Fibroblast of upper back skin (primary cell): ENCODE measurements around the gene GPNMB.

ENCODE experiments used
- DNase-seq: peaks from one replicate; pipeline ENCODE4 v3.0.0-alpha.2; 2013

GPNMB gene

DNA sequence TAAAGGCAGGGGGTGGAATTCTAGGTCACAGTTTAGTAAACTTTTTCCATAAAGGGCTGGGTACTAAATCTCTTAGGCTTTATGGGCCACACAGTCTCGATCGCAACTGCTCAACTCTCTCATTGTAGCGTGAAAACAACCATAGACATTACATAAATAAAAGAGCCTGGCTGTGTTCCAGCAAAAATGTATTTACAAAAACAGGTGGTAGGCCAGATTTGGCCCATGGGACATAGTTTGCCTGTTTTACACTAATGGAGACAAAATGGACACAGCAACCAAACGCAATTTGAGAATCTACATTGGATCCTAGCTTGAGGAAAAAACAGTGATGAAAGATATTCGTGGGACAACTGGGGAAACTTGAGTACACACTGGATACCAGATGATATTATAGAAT is 29.3 kb downstream of the GPNMB start:
- no peak for DNase-seq

DNA sequence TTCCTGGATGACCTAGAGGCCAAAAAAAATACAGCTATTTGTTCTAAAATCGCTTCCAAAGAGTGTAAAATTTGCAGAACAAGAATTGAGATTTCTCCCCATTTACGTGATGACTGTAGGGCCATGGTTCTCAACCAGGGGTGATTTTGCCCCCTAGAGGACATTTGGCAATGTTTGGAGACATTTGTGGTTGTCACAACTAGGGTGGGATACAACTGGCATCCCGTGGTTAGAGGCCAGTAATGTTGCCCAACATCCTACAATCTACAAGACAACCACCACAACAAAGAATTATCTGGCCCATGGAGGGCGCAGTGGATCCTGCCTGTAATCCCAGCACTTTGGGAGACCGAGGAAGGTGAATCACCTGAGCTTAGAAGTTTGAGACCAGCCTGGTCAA is 29.8 kb downstream of the GPNMB start:
- DNase-seq = no peak

DNA sequence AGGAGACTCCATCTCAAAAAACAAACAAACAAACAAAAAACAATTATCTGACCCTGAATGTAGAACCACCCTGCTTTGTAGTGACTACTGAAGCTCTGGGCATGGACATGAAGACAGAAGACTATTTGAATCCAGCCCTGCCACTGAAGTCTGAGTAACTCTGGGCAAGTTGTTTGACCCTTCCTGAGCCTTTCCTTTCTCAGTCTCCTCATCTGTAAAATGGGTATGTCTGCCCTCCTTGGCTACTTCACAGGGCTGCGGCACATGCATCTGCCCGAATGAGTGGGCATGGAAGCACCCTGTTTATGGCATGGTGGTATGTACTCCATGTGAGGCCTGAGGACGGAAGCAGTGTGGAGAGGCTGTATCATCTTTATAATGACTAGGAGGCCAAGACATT is 30.4 kb downstream of the GPNMB start:
- no peak for DNase-seq

DNA sequence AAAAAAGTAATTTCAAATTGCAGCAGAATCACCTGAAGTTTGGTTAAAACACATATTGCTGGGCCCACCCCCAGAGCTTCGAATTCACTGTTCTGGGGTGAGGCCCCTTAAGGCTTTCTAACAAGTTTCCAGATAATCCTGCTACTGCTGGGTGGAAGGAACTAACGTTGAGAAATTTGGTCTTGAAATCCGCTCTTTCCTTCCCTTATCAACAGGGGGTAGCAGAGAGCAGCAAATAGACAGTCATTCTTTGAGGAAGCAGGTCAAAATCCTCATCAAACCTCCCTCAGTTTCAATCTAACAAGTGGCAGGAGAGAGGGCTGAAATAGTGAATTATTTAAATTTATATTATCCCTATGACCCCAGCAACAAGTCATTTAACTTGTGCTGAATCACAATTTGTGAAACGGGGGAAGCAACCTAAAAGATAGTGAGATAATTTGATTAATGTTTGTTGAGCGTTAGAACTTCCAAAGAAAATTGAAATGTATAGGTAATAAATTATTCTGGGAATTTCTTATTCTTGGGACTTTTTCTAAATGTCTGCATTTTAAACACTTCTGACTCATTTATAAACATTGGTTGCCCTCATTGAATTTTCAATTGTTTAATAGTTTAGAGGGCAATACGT is 30.9 kb downstream of the GPNMB start:
- DNase-seq = peak; percentile 70

DNA sequence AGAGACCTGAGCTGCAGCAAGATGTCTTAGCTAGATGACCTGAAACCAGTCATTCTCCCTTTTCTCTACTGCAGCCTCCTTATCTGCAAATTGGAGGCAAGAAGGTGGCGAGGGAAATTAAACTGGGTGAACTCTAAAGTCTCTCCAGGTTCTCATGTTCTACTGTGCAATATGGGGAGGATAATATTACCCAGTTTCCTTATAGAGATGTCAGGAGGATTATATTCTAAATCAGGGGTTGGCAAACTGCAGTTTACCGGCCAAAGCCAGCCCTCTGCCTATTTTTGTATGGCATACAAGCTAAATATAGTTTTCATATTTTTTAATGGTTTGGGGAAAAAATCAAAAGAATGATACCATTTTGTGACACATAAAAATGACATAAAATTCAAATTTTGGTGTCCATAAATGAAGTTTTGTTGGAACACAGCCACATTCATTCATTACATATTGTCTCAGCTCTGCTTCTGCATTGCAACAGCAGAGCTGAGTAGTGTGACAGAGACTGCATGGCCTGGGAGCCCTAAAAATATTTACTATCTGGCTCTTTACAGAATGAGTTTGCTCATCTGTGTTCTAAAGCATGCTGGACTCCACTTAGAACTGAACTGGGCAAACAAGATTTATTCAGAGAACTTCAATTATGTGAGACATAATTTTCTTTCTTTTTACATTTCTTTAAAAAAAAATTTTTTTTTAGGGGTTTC is 33.4 kb downstream of the GPNMB start:
- no peak for DNase-seq

DNA sequence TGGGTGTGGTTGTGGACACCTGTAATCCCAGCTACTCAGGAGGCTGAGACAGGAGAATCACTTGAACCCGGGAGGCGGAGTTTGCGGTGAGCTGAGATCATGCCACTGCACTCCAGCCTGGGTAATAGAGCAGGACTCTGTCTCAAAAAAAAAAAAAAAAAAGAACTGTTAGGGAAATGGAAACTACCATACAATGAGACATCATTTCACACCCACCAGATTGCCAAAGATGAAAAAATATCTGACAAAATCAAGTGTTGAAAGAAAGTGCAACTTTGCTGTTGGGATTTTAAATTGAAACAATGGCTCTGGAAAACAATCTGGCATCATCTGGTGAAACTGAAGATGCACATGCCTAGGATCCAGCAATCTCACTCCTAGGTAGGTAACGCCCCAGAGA is 36.5 kb downstream of the GPNMB start:
- no peak for DNase-seq

DNA sequence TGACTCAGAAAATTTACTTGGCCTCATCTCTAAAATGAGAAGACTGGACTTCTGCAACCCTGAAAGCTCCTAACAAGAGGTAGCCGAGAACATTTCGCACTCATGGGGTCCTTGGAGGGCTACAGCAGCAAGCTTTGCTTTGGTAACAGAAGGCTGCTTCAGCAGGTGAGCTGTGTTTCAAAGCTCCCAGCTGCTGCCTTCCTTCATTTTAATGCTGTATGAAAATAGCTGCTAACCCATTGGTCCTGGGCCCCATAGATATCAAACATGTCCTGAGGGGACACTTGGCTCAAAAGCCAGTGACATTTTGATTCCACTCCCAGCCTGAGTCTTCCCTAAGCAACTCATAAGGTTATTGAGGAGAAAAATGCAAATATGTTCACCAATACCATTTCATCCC is 38.3 kb downstream of the GPNMB start:
- no peak for DNase-seq

DNA sequence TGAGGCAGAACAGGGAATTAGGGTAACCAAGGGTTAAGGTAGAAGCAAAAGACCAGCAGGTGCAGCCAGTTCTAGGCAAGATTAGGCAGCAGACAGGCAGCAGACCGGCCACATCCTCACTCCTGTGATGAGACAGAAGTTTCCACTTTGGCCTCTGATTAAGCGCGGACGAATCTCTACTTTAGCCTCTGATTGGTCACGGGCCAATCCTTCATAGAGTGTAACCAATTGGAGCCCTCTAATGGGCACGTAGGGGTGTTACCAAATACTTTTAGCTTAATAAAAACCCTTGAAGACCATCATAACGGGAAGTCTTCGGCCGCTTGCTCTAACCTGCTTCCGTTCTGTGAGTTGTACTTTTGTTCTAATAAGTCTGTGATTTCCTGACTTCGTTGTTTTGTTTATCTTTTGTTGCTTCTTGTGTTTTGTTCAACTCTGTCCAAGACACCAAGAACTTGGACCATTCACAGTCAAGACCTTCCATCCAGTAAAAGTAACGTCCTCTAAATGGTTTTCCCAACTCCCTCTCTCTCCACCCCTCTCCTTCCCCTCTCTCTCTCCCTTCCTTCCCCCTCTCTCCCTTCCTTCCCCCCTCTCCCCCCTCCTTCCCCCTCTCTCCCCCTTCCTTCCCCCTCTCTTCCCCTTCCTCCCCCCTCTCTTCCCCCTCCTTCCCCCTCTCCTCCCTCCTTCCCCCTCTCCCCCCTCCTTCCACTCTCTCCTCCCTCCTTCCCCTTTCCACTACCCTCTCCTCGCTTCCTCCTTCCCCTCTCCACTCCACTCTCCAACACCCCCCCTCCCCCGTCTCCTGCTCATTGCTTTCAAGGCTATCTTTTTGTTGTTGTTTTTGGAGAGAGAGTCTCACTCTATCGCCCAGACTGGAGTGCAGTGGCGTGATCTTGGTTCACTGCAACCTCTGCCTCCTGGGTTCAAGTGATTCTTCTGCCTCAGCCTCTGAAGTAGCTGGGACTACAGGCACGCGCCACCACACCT is 39.4 kb downstream of the GPNMB start:
- DNase-seq = no peak

DNA sequence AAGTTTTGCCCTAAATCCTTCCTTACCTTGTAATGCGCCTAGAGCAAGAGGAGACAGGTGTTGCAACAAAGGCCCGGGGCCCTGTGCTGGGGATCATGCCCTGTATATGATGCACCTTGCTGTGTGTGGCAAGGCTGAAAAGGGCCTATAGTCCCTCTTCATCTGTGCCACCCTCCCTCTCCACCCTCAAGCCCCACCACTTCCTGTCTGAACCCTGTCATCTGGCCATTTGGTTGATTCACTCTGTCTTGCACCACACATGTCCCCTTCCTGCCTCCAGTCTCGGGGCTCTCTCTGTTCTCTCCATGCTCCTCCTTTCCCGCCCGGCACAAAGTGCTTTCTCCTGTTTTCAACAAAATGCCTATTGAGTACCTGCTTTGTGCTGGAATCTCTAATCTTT is 41.0 kb downstream of the GPNMB start:
- no peak for DNase-seq

DNA sequence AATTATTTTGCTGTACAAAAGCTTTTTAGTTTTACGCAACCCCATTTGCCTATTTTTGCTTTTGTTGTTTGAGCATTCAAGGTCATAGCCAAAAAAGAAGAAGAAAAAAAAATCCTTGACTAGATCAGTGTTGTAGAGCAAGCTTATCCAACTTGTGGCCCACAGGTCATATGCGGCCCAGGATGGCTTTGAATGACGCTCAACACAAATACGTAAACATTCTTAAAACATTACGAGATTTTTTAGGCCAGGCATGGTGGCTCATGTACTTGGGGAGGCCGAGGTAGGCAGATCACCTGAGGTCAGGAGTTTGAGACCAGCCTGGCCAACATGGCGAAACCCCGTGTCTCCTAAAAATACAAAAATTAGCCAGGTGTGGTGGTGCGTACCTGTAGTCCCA is 44.4 kb downstream of the GPNMB start:
- no peak for DNase-seq

DNA sequence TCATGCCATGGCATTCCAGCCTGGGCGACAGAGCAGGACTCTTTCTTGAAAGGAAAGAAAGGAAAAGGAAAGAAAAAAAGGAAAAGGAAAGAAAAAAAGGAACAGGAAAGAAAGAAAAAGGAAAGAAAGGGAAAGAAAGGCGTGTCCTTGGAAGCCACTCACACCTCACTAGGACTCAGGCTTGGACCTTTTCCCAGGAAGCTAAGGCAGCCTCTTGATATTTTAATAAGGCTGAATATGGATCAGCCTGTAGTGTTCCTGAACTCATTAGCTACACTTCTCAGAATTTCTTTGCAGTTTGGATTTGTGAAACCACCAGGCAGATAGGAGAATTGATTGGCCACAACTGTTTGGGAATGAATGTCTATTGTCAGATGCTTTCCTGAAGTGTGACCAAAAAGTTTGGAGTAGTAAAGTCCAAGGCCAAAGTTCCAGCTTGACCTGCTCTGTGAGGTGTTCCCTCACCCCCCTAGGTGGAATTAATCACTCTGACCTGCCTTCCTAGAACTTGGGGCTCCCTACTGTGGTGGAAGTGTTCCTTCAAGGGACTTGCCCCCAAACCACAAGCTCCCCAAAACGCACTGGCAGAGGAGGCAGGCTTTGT is 45.5 kb downstream of the GPNMB start:
- no peak for DNase-seq

DNA sequence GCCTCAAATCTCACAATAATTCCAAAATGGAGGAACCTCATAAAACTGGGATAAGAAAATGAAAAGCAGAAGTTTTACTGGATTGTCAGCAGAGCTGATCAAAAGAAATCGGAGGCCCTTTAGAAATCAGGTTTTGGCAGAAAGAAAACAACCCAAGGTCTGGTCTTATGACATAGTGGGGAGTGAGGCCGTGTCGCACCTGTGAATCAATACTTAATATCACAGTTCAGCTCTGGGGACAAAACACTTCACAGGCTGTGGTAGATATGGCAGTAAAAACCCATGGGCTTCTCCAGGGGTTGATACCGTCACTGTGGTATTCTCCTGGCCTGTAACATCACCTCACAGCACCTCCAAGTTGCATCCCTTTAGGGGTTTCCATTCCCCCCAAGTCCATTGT is 46.0 kb downstream of the GPNMB start:
- DNase-seq = no peak

DNA sequence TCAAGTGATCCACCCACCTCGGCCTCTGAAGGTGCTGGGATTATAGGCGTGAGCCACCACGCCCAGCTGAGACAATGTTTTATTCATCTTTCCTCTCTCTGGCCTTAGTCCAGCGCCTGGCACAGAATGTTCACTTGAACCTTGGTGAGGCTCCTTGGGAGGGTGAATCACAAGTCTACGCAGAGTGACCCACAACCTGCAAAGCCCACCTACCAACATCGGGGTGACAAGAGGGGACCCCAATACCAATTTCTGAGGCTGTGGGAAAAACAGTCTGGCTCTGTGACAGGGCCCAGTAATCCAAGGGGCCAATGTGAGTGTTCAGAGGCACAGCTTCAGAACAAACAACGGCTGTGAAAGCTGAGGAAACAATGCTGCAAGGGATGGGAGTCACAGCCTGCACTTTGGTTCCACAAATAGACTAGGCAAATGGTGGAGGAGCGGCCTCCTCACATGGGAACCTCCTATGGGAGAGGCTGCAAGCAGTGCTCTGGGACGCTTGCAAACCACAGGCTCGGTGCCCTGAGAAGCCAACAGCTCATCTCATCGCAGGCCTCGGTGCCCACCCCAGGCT is 47.0 kb downstream of the GPNMB start:
- DNase-seq = no peak

DNA sequence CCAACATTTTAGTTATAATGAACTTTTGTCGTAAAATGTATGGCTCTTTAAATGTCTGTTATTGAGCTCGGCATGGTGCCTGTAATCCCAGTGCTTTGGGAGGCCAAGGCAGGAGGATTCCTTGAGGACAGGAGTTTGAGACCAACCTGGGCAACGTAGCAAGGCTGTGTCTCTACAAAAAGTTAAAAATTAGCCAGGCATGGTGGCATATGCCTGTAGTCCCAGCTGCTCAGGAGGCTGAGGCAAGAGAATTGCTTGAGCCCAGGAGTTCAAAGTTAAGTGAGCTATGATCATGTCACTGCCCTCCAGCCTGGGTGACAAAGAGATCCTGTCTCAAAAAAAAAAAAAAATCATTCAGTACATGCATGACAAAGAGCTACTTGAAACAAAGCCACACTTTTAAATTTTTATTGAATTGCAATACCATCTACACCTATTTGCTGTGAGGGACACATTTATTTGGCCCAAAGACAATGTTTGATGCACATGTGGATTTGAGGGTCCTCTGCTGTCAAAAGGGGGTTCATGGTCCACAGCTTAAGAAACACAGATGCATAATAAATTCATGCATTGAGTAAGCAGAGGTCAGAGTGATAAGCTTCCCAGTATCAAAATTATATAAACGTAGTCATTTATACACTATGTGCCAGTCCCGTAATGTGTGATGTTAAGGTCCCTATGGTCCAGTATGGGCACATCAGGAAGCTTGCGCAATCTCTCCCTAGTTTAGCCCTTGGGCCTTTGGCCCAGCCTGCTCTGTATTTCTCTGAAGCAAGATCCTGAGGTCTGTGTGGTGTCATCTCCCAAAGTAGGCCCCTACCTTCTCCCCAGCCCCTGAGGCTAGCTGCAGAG is 48.2 kb downstream of the GPNMB start:
- DNase-seq = no peak

DNA sequence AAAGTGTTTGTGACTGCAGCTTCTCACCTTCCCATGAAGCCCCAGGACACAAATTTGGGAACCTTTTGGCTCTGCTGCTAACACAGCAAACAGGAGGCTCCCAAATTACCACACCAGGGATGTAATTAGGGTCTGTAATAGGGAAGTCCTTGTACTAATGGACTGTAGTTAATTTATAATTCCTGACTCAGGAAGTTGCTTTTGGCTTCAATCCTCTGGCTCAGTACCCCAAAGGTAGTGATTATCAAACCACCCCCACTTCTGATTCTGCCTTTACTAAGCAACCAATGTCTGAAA is 48.8 kb downstream of the GPNMB start:
- no peak for DNase-seq

DNA sequence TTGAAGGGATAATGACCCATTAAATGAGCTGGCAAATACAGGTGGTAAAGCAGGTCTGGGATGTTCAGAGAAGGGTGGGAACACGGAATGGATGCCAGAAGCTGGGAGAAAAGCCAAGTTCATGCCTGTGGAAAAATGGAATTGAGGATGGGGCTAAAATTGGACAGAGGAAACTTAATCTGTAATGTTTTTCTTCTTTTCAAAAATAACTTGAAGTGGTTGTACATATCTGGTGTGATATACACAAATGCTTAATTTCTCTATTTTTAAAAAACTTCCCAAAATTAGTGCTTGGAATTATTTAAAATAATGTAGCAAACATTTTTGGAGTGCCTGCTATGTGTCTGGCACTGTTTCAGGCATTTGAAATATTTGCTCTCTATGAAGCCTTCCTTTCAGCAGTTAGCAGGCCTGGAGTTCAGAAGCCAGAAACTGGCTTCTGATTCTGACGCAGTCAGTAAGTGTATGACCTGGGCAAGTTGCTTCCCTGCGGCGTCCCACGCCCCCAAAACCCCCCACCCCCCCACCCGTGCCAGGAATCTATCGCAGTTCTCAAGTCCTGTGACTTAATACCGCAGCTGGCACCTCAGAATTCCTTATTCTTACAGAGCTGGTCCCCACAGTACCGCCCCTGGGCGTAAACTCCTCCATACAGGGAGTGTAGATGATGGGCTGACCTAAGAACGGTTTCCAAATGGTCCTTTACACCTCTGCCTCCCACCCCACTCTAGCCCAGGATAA is 51.7 kb downstream of the GPNMB start:
- peak; percentile 84 for DNase-seq

DNA sequence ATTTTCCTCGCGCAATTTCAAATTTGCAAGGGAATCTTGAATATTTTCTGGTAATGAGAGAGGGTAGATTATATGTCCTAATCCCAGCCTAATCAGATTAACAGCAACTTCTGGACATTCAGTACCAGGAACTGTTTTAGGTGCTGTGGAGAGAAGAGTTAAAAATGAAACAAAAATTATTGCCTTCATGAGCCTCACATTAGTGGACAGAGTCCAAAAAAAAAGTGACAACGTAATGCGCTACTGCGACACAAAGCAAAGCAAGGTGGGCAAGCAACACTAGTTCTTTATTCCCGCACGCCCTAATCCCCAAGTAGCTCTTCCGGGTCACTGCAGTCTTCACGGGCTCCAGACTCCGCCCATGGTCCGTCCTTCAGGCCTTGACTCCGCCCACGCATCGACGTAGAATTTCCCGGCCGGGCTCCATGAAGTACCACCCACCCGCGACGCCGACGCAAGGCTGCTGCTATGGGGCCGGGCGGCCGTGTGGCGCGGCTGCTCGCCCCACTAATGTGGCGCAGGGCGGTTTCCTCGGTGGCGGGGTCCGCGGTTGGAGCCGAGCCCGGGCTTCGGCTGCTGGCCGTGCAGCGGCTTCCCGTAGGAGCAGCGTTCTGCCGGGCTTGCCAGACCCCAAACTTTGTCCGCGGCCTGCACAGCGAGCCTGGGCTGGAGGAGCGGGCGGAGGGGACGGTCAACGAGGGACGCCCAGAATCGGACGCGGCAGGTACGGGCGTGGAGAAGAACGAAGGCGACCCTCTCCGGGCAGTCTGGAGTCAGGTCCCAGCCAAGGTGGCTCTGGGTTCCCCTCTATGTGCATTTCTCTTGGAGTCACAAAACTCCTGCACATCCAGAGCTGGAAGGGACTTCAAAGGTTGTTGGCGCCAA is 52.6 kb downstream of the GPNMB start, which contains the start of gene MALSU1:
MALSU1 (plus strand) TSS at position 455 of the 885 bp plus-strand sequence; CDS start at position 469, 14 bp downstream.
- peak; percentile 96 for DNase-seq

DNA sequence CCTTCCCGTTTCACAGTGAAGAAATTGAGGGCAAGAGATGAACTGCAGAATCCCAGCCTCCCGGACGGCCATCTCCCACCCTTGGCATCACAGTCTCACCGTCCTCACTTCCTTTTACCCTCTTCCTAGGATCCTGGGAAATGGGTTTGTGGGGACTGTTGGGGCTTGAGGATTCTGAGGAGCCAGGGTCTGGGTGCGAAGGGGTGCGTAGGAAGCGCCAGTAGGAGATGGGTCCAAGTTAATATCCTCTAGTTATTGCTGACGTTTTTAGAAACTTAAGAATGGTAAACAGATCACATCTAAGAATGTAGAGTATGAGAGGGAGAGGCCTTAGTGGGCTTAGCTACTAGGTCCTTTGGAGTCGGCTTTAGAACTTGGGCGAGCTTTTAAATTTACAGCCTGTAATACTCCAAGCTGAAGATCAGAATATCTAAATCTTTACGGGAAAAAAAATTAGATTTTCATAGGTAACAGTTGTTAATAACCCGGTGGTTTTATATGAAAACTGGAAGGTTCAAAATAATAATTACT is 53.3 kb downstream of the GPNMB start:
- peak; percentile 2 for DNase-seq

DNA sequence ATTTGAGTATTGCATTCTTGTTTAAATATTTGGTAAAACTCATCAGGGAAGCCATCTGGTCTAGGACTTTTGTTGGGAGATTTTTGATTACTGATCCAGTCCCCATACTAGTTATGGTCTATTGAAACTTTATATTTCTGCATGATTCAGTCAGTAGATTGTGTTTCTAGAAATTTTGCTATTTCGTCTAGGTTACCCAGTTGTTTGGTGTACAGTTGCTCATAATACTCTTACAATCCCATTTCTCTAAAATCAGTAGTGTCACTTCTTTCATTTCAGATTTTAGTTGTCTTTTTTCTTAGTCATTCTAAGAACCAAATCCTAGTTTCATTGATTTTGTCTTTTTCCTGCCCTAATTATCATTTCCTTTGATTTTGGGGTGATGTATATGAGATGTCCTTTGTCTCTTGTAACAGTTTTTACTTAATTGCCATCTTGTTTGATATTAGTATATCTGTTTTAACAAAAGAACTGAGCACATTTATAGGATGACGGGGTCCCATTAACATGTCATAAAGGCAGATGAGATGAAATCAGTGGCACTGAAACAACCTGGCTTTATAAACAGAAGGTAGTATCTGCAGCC is 60.5 kb downstream of the GPNMB start:
- no peak for DNase-seq

DNA sequence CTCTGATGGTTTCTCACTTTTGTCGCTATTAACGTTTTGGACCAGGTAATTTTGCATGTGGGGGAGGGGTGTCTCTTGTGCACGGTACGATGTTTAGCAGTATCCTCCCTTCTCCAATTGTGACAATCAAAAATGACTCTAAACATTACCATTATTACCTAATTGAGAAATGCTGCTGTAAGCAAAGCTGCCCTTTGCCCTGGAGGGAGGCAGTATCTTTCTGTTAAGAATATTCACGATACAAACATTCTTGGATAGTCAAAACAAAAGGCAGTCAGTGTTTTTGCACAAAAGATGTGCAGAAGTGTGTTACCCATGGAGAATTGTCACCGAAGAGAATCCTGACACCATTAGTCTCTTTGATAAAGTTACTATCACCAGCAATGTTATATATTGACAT is 62.2 kb downstream of the GPNMB start:
- no peak for DNase-seq
